GM18868 (cell line): ENCODE results near the gene TF.
"Not testable (repeated sequence)": the region's sequence is repeated elsewhere in the genome, so short reads cannot be mapped to it uniquely, and the experiment has no call there.

Experiments
- ATAC-seq: cut with Tn5 transposase; IDR thresholded peaks from one replicate; pipeline ENCODE4 v1.9.1; 2021; ENCODE audit warnings: mild to moderate bottlenecking, moderate library complexity; ENCODE audit not compliant: unreplicated experiment

Gene TF

GRCh38 chr3:133763797-133764683 lies 17.8 kb downstream of the TF start:
- ATAC-seq = no peak

GRCh38 chr3:133765256-133765655 lies 19.1 kb downstream of the TF start:
- no peak for ATAC-seq

GRCh38 chr3:133767607-133768006 lies 21.4 kb downstream of the TF start:
- no peak for ATAC-seq

- no peak for ATAC-seq
Measured at GRCh38 chr3:133769536-133769935, 23.3 kb downstream of the TF start.

GRCh38 chr3:133773732-133774131 lies 27.5 kb downstream of the TF start:
- ATAC-seq = no peak

- no peak for ATAC-seq
Measured at GRCh38 chr3:133775309-133775708, 29.1 kb downstream of the TF start.

- no peak for ATAC-seq
Measured at GRCh38 chr3:133775835-133776234, 29.6 kb downstream of the TF start.

- ATAC-seq = no peak
Measured at GRCh38 chr3:133776794-133777438, 30.7 kb downstream of the TF start.

GRCh38 chr3:133777807-133778568 lies 31.8 kb downstream of the TF start:
- ATAC-seq = no peak

GRCh38 chr3:133779626-133780203 lies 33.5 kb downstream of the TF start:
- ATAC-seq = no peak

- ATAC-seq = not testable (repeated sequence)
Measured at GRCh38 chr3:133780756-133781155, 34.6 kb downstream of the TF start.

- no peak for ATAC-seq
Measured at GRCh38 chr3:133781570-133781969, 35.4 kb downstream of the TF start.

- no peak for ATAC-seq
Measured at GRCh38 chr3:133782454-133782853, 36.3 kb downstream of the TF start.

GRCh38 chr3:133783762-133784161 lies 37.6 kb downstream of the TF start:
- ATAC-seq = no peak

GRCh38 chr3:133788024-133788423 lies 41.8 kb downstream of the TF start:
- no peak for ATAC-seq

- no peak for ATAC-seq
Measured at GRCh38 chr3:133792171-133792763, 46.1 kb downstream of the TF start.

GRCh38 chr3:133797396-133798105 lies 51.4 kb downstream of the TF start:
- no peak for ATAC-seq

GRCh38 chr3:133799794-133800585 lies 53.8 kb downstream of the TF start:
- ATAC-seq = no peak

- ATAC-seq = no peak
Measured at GRCh38 chr3:133803469-133803868, 57.3 kb downstream of the TF start.
